ENCODE data around the gene RBM3. TPM values are rescaled to one million over a fixed set of nuclear protein-coding genes. Genes with fewer than 3 reads are reported as not detected.

RBM3 gene
- total RNA-seq, 1 experiment from 2014 or later = 233 TPM

DNA sequence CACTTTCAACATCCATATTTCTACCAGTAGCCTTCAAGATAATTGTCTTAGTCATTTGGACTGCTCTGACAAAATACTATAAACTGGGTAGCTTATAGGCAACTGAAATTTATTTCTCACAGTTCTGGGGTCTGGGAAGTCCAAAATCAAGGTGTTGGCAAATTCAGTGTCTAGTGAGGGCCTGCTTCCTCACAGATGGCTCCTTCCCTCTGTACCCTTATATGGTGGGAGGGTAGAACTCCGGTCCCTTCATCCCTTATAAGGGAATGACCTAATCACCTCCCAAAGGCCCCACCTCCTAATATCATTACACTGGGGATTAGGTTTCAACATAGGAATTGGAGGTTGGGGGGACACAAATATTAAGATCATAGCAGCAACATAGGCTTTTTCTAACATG lies 42.1 kb upstream of the RBM3 start (continued):
- TF ChIP-seq MAX (IDR thresholded peaks at IDR 0.05) (no peak), RAD21 (IDR thresholded peaks at IDR 0.05; ENCODE audit: low read depth) (no peak), SP1 (IDR thresholded peaks at IDR 0.05; ENCODE audit: low read depth) (no peak), POLR2A (IDR thresholded peaks at IDR 0.05; ENCODE audit: borderline replicate concordance, extremely low read depth, insufficient read depth, insufficient read length) (no peak), ZNF274 (IDR thresholded peaks at IDR 0.05; ENCODE audit: low read depth, low read length) (no peak), EZH2phosphoT487 (IDR thresholded peaks at IDR 0.05; ENCODE audit: borderline replicate concordance) (no peak)

GRCh38 chrX:48533165-48533564 lies 41.1 kb upstream of the RBM3 start:
- RAD21 ChIA-PET (ENCODE audit: low non-redundant PET in 1 of 2, low total read pairs in 2 of 2, uncharacterized antibody in 2 of 2, unreplicated experiment in 2 of 2) = no interaction called here
- no peaks in the 10 kb centered on the region for H3K9me2 ChIP-seq (ENCODE audit: insufficient read depth)
- no peak overlapping the region for H3K4me3 ChIP-seq (replicated peaks in 1 of 2; ENCODE audit: low read depth in 1 of 2, low read length in 2 of 2)
- intact Hi-C loops (cut with micrococcal nuclease) = no loop called here
- H3K36me3 ChIP-seq (ENCODE audit: control insufficient read depth in 1 of 2, insufficient read depth in 2 of 2, low read length in 2 of 2) = no peaks in the 10 kb centered on the region
- POLR2A ChIA-PET = no interaction called here
- ATAC-seq = no peak
- H3K4me1 ChIP-seq (ENCODE audit: control insufficient read depth in 1 of 2, insufficient read depth in 2 of 2, low read length in 2 of 2) = peaks cover 6 to 20% of the 10 kb centered on the region in 2 experiments
- CTCF ChIA-PET = no interaction called here
- no peaks in the 10 kb centered on the region for H3K79me2 ChIP-seq (ENCODE audit: insufficient read depth, low read length)
- BruUV-seq (replicated peaks) = no TSS peak
- no peak for DNase-seq (ENCODE audit: low read depth, low spot score)
- H2AFZ ChIP-seq (ENCODE audit: low read depth, low read length, poor library complexity, severe bottlenecking) = no peak overlapping the region
- TF ChIP-seq ZNF274 (IDR thresholded peaks at IDR 0.05; ENCODE audit: low read depth, low read length) = no peak
- TF ChIP-seq ZFX (IDR thresholded peaks at IDR 0.05) = no peak
- no peak for TF ChIP-seq EZH2 (IDR thresholded peaks at IDR 0.05)
- no peak for TF ChIP-seq POLR2AphosphoS5 (IDR thresholded peaks at IDR 0.05; ENCODE audit: low read depth, low read length)
- TF ChIP-seq CEBPB (IDR thresholded peaks at IDR 0.05; ENCODE audit: low read depth) = no peak
- TF ChIP-seq FOSL1 (IDR thresholded peaks at IDR 0.05; ENCODE audit: low read depth) = no peak
- no peak for TF ChIP-seq POLR2A (IDR thresholded peaks at IDR 0.05; ENCODE audit: borderline replicate concordance, extremely low read depth, insufficient read depth, insufficient read length)
- TF ChIP-seq EGR1 (IDR thresholded peaks at IDR 0.05; ENCODE audit: low read depth) = no peak
- no peak for TF ChIP-seq MAX (IDR thresholded peaks at IDR 0.05)
- no peak for TF ChIP-seq SRF (IDR thresholded peaks at IDR 0.05; ENCODE audit: low read depth)
- TF ChIP-seq, protein P1, sequence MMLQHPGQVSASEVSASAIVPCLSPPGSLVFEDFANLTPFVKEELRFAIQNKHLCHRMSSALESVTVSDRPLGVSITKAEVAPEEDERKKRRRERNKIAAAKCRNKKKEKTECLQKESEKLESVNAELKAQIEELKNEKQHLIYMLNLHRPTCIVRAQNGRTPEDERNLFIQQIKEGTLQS (IDR thresholded peaks at IDR 0.05) = no peak
- H3K4me2 ChIP-seq (ENCODE audit: low read length) = no peak overlapping the region
- no peak overlapping the region for H3K9ac ChIP-seq (ENCODE audit: low read length)
- H3K27me3 ChIP-seq (ENCODE audit: insufficient read depth, low read length) = no peaks in the 10 kb centered on the region
- no peaks in the 10 kb centered on the region for H3K9me3 ChIP-seq (ENCODE audit: control insufficient read depth in 1 of 2, insufficient read depth in 1 of 2, low read depth in 1 of 2, low read length in 2 of 2)
- no peaks in the 10 kb centered on the region for H4K20me1 ChIP-seq (ENCODE audit: insufficient read depth)
- no peak overlapping the region for H3K27ac ChIP-seq (ENCODE audit: low read depth, low read length)
